ENCODE measurements around the gene GATA6. TPM values are rescaled to one million over a fixed set of nuclear protein-coding genes. Genes with fewer than 3 reads are reported as not detected.
A peak's percentile ranks its signal among the peaks of the same experiment; 100 is the strongest.

The GATA6 gene
- total and polyA plus RNA-seq, 2 of the 13 experiments (the other 11 are each of a cell fraction or from before 2014, with no cell fraction given) = 0.84 to 3.2 TPM

DNA sequence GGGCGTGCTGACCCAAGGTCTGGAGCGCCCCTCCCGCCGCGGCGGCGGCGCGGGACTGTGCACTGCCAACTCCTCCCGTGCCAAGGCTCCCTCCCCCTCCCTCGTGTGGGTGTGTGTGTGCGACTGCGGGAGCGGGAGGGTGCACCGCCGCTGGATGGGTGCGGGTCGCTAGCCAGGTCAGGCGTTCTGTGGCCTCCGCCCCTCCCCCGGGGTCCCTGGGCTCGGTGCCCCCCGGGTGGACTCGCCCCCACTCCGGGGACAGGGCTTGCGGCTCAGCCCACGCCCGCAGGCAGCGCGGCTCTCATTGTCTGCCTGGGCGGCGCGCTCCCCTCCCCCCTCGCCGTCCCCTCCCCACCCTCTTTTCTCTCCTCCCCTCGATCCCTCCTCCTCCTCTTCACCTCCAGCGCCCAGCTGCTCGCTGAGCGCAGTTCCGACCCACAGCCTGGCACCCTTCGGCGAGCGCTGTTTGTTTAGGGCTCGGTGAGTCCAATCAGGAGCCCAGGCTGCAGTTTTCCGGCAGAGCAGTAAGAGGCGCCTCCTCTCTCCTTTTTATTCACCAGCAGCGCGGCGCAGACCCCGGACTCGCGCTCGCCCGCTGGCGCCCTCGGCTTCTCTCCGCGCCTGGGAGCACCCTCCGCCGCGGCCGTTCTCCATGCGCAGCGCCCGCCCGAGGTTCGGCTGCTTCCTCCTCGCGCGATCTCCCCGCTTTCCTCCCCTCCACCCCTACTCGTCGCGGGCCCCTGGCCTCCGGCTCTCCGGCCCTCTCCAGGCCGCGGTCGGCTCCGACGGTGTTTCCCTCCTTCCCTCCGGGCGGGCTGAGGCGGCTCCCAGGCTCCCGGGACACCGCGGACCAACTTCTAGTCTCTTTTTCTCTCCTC, at the start of gene GATA6 (continued):
- TF ChIP-seq HNRNPUL1 (IDR thresholded peaks at IDR 0.05; ENCODE audit: low read depth, low read length) (no peak), ELF1 (CRISPR knock-in tag; IDR thresholded peaks at IDR 0.05) (no peak), HOXA7 (CRISPR knock-in tag; IDR thresholded peaks at IDR 0.05) (no peak), CC2D1A (CRISPR knock-in tag; IDR thresholded peaks at IDR 0.05) (peak; percentile 29; the same call in 1 of the 2 replicates), SKI (IDR thresholded peaks at IDR 0.05; ENCODE audit: partially characterized antibody) (no peak), MED1 (CRISPR knock-in tag; IDR thresholded peaks at IDR 0.05) (no peak), RXRB (CRISPR knock-in tag; IDR thresholded peaks at IDR 0.05; ENCODE audit: borderline replicate concordance) (no peak; the same call in 1 of the 2 replicates), FOXA1 (IDR thresholded peaks at IDR 0.05) (no peak), FOXA1 (CRISPR knock-in tag; IDR thresholded peaks at IDR 0.05) (peak; percentile 77), TEAD2 (CRISPR knock-in tag; IDR thresholded peaks at IDR 0.05) (no peak), ETV6 (CRISPR knock-in tag; conservative IDR thresholded peaks at IDR 0.05) (no peak), RORA (CRISPR knock-in tag; IDR thresholded peaks at IDR 0.05) (no peak), TCF7L2 (IDR thresholded peaks at IDR 0.05; ENCODE audit: low read depth, low read length) (no peak), PRPF4 (IDR thresholded peaks at IDR 0.05; ENCODE audit: low read depth, low read length, poor library complexity, severe bottlenecking) (no peak), ZNF749 (CRISPR knock-in tag; IDR thresholded peaks at IDR 0.05; ENCODE audit: borderline replicate concordance) (peak; percentile 61; the same call in 1 of the 2 replicates), ZNF138 (CRISPR knock-in tag; IDR thresholded peaks at IDR 0.05; ENCODE audit: low read depth) (no peak), FOXA3 (CRISPR knock-in tag; IDR thresholded peaks at IDR 0.05) (0 out of 2 replicates have a peak, but pooled peaks have one; percentile 7), HOXA3 (CRISPR knock-in tag; IDR thresholded peaks at IDR 0.05) (peak; percentile 23; the same call in 1 of the 2 replicates), TP53 (CRISPR knock-in tag; conservative IDR thresholded peaks at IDR 0.05) (no peak), ZNF124 (CRISPR knock-in tag; IDR thresholded peaks at IDR 0.05) (0 out of 2 replicates have a peak, but pooled peaks have one; percentile 25), DPF2 (CRISPR knock-in tag; IDR thresholded peaks at IDR 0.05; ENCODE audit: borderline replicate concordance, low read depth) (no peak), ZNF713 (CRISPR knock-in tag; IDR thresholded peaks at IDR 0.05) (no peak), ZNF451 (CRISPR knock-in tag; IDR thresholded peaks at IDR 0.05) (peak; percentile 37; the same call in 1 of the 2 replicates), ZNF792 (CRISPR knock-in tag; IDR thresholded peaks at IDR 0.05) (peak; percentile 45; the same call in 1 of the 2 replicates)
- TF ChIP-seq, protein P1, sequence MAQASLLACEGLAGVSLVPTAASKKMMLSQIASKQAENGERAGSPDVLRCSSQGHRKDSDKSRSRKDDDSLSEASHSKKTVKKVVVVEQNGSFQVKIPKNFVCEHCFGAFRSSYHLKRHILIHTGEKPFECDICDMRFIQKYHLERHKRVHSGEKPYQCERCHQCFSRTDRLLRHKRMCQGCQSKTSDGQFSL (CRISPR knock-in tag; IDR thresholded peaks at IDR 0.05) = no peak
- TF ChIP-seq, protein P2, sequence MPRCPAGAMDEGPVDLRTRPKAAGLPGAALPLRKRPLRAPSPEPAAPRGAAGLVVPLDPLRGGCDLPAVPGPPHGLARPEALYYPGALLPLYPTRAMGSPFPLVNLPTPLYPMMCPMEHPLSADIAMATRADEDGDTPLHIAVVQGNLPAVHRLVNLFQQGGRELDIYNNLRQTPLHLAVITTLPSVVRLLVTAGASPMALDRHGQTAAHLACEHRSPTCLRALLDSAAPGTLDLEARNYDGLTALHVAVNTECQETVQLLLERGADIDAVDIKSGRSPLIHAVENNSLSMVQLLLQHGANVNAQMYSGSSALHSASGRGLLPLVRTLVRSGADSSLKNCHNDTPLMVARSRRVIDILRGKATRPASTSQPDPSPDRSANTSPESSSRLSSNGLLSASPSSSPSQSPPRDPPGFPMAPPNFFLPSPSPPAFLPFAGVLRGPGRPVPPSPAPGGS (CRISPR knock-in tag; IDR thresholded peaks at IDR 0.05) = no peak
- TF ChIP-seq, protein P3, sequence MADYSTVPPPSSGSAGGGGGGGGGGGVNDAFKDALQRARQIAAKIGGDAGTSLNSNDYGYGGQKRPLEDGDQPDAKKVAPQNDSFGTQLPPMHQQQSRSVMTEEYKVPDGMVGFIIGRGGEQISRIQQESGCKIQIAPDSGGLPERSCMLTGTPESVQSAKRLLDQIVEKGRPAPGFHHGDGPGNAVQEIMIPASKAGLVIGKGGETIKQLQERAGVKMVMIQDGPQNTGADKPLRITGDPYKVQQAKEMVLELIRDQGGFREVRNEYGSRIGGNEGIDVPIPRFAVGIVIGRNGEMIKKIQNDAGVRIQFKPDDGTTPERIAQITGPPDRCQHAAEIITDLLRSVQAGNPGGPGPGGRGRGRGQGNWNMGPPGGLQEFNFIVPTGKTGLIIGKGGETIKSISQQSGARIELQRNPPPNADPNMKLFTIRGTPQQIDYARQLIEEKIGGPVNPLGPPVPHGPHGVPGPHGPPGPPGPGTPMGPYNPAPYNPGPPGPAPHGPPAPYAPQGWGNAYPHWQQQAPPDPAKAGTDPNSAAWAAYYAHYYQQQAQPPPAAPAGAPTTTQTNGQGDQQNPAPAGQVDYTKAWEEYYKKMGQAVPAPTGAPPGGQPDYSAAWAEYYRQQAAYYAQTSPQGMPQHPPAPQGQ (CRISPR knock-in tag; IDR thresholded peaks at IDR 0.05; ENCODE audit: borderline replicate concordance) = no peak
- TF ChIP-seq, protein P4, sequence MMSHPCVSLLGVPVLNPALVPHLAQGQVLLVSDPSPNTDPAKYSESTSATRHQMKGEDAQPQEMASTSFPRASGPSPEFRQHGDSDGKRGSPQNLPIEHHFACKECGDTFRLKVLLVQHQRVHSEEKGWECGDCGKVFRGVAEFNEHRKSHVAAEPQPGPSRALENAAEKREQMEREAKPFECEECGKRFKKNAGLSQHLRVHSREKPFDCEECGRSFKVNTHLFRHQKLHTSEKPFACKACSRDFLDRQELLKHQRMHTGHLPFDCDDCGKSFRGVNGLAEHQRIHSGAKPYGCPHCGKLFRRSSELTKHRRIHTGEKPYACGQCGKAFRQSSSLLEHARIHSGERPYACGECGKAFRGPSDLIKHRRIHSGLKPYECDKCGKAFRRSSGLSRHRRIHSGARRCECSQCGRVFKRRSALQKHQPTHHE (CRISPR knock-in tag; IDR thresholded peaks at IDR 0.05; ENCODE audit: borderline replicate concordance) = no peak
